CD4-positive, CD25-positive, alpha-beta regulatory T cell (primary cell): ENCODE data around the gene IGSF9. TPM values are rescaled to one million over a fixed set of nuclear protein-coding genes. Genes with fewer than 3 reads are reported as not detected.

Source experiments
- ATAC-seq, 2 donors: fragments of 150-1000 bp; cut with Tn5 transposase; one replicate each; pipeline ENCODE4 v1.10.0; 2021; ENCODE audit warnings: low read depth in 2 of 2, moderate number of reproducible peaks in 2 of 2, moderate library complexity in 1 of 2
- DNase-seq, 3 donors: peaks; one replicate each; pipeline versions ENCODE4 v3.0.0 to v3.0.0-alpha.2; 2012 to 2022; ENCODE audit warnings: mixed read lengths in 1 of 3
- H3K27ac ChIP-seq: one replicate; pipeline ENCODE4 v1.7.0; 2013; ENCODE audit warnings: mild to moderate bottlenecking, low read length; ENCODE audit not compliant: insufficient read depth, poor library complexity, severe bottlenecking
- H3K27me3 ChIP-seq: one replicate; pipeline ENCODE4 v1.7.0; 2013; ENCODE audit warnings: low read length; ENCODE audit not compliant: control insufficient read depth, insufficient read depth
- H3K36me3 ChIP-seq: one replicate; pipeline ENCODE4 v1.7.0; 2013; ENCODE audit warnings: mild to moderate bottlenecking, low read length, moderate library complexity; ENCODE audit not compliant: control insufficient read depth, insufficient read depth
- H3K4me1 ChIP-seq: 2 replicates; pipeline ENCODE4 v1.7.0; 2013; ENCODE audit warnings: mild to moderate bottlenecking, low read length; ENCODE audit not compliant: insufficient read depth, control insufficient read depth, poor library complexity, severe bottlenecking
- H3K4me3 ChIP-seq: one replicate; pipeline ENCODE4 v1.7.0; 2013; ENCODE audit warnings: low read depth, mild to moderate bottlenecking, low read length, moderate library complexity
- H3K9me3 ChIP-seq, 2 experiments: 1 replicate in 1 of 2; 2 replicates in 1 of 2; pipeline ENCODE4 v1.7.0; 2013; ENCODE audit warnings: low read length in 2 of 2, mild to moderate bottlenecking in 1 of 2, moderate library complexity in 1 of 2; ENCODE audit not compliant: control insufficient read depth in 2 of 2
- H3K27ac Mint-ChIP-seq, 3 donors: one replicate each; pipeline ENCODE4 v1.8.0; 2020 to 2022; ENCODE audit warnings: mild to moderate bottlenecking in 3 of 3, mixed read lengths in 3 of 3, moderate library complexity in 2 of 3
- H3K27me3 Mint-ChIP-seq: one replicate; pipeline ENCODE4 v1.8.0; 2022; ENCODE audit warnings: mild to moderate bottlenecking, mixed read lengths
- H3K36me3 Mint-ChIP-seq: one replicate; pipeline ENCODE4 v1.8.0; 2020; ENCODE audit warnings: mixed read lengths
- H3K4me1 Mint-ChIP-seq, 4 donors: one replicate each; pipeline ENCODE4 v1.8.0; 2020 to 2022; ENCODE audit warnings: mixed read lengths in 4 of 4, mild to moderate bottlenecking in 1 of 4
- H3K4me3 Mint-ChIP-seq, 4 donors: one replicate each; pipeline ENCODE4 v1.8.0; 2020 to 2022; ENCODE audit warnings: mild to moderate bottlenecking in 4 of 4, mixed read lengths in 4 of 4, moderate library complexity in 3 of 4
- H3K9me3 Mint-ChIP-seq, 7 donors: one replicate each; pipeline ENCODE4 v1.8.0; 2020 to 2022; ENCODE audit warnings: mixed read lengths in 7 of 7, mild to moderate bottlenecking in 3 of 7, moderate library complexity in 2 of 7
- polyA plus RNA-seq, 4 donors: library from polyadenylated mRNA; unstranded; fragments of 300-500 nt; fragmentation: Illumina TruSeq; gene quantifications; one replicate each; pipeline ENCODE4 v1.2.3, GENCODE V29; 2021
- total RNA-seq: library from RNA; stranded (reverse); gene quantifications from one replicate; pipeline ENCODE4 v1.2.3, GENCODE V29; 2022

The IGSF9 gene
- total and polyA plus RNA-seq, 5 donors from 2014 or later = 0.23 TPM; not detected in 4

DNA sequence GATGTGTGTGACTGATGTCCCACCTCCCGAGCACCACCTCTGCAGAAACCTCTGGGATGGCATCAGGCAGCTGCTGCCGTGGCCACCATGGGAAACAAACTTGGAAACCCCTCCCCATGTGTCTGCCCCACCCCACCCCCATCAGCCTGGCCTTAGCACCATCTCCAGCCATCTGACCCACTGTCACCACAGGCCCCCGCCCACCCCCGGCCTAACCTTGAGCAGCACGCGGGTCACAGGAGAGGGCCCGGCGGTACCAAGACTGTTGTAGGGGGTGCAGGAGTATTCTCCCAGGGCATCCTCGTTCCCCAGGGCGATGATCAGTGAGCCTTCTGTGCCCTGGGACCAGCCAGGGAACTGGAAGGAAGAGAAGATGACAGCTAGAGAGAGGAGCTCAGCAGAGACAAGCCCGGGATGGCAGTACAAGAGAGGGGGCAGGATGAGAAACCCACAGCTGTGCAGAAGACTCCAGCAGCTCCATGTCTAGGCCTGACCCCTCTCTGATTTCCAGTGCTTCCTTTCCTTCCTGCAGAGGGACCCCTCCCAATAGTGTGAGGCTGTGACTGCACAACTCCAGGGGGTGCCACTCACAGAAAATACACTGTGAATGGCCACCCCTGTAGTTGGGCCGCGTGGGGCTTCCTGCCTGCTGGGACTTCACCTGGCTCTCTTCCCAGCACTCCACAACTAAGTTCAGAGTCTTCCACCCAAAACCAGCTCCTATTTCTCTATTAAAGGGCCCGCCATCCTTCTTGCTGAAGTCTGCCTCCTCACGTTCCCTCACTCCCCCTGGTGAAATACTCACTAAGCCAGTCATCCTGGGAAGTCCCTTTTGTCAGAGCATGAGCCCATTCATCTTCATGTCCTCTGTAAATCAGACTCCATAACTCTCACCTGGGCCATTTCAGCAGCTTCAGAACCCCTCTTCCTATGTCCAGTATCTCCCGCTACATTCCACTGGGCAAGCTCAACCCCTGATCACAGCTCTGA, 12.8 kb downstream of the IGSF9 start:
- peak overlapping the region in 1 of 4 donors; percentile 56 for H3K4me3 Mint-ChIP-seq

GRCh38 chr1:159931795-159932173, 13.6 kb downstream of the IGSF9 start:
- no peak for DNase-seq
- Mint-ChIP-seq H3K36me3 (peaks cover 3% of the 10 kb centered on the region), H3K27ac (no peak overlapping the region)

More for the DNA sequence above, 12.8 kb downstream of the IGSF9 start:
- peaks cover 3% of the 10 kb centered on the region for H3K36me3 Mint-ChIP-seq
- Histone ChIP-seq H3K4me3 (no peak overlapping the region), H3K36me3 (no peaks in the 10 kb centered on the region), H3K27ac (no peak overlapping the region), H3K4me1 (peaks cover 15% of the 10 kb centered on the region), H3K27me3 (no peaks in the 10 kb centered on the region), H3K9me3 (no peaks in the 10 kb centered on the region)
- peak overlapping the region in 1 of 3 donors; percentile 86 for H3K27ac Mint-ChIP-seq
- peaks cover 0 to 2% (median 0%) of the 10 kb centered on the region in 7 donors for H3K9me3 Mint-ChIP-seq
- ATAC-seq (no peak), DNase-seq (no peak)
- H3K27me3 Mint-ChIP-seq = no peaks in the 10 kb centered on the region
- H3K4me1 Mint-ChIP-seq = peaks cover 0 to 12% (median 7%) of the 10 kb centered on the region in 4 donors

DNA sequence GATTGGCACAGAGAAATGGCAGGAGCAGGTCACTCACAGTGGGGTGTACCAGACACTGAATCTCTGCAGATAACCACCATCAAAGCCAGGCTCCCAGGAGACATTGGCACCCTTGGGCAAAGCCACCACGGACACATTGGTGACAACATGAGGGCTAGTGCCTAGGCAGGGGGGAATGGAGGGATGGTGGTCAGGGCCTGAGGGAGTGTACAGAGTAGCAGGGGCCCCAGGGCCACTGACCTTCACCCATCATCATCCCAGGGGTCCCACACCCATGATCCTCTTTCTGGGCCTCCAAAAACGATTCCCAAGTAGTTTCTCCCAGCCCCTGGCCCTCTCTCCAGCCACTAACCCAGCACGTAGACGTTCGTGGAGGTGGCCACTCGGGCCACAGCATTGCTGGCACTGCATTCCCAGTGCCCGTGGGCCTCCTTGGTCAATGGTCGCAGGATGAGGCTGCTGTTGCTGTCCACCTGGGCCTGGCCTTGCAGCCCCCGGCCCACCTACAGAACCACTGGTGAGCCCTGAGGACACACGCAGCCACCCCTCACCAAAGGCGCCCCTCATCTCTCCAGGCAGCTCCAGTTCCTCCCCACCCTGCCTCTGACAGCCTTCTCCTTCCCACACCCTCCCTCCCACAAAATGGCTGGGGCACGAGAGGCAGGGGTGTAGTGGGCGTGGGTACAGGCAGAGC, 14.2 kb downstream of the IGSF9 start:
- Histone ChIP-seq H3K27me3 (no peaks in the 10 kb centered on the region), H3K36me3 (no peaks in the 10 kb centered on the region), H3K4me1 (peaks cover 5% of the 10 kb centered on the region), H3K27ac (no peak overlapping the region), H3K4me3 (no peak overlapping the region), H3K9me3 (no peaks in the 10 kb centered on the region)
- no peak overlapping the region for H3K4me3 Mint-ChIP-seq
- no peak for DNase-seq
- no peak for ATAC-seq
- H3K27me3 Mint-ChIP-seq = no peaks in the 10 kb centered on the region
- H3K4me1 Mint-ChIP-seq = peaks cover 0 to 9% (median 5%) of the 10 kb centered on the region in 4 donors
- H3K36me3 Mint-ChIP-seq = peaks cover 3% of the 10 kb centered on the region
- no peak overlapping the region for H3K27ac Mint-ChIP-seq
- H3K9me3 Mint-ChIP-seq = peaks cover 0 to 2% (median 0%) of the 10 kb centered on the region in 7 donors

More at GRCh38 chr1:159931795-159932173, 13.6 kb downstream of the IGSF9 start:
- Histone ChIP-seq H3K4me3 (no peak overlapping the region), H3K9me3 (no peaks in the 10 kb centered on the region), H3K27ac (no peak overlapping the region), H3K36me3 (no peaks in the 10 kb centered on the region), H3K4me1 (peaks cover 9% of the 10 kb centered on the region), H3K27me3 (no peaks in the 10 kb centered on the region)
- ATAC-seq = no peak
- peaks cover 0 to 2% (median 0%) of the 10 kb centered on the region in 7 donors for H3K9me3 Mint-ChIP-seq
- peaks cover 0 to 7% (median 4%) of the 10 kb centered on the region in 4 donors for H3K4me1 Mint-ChIP-seq
- H3K4me3 Mint-ChIP-seq = no peak overlapping the region
- no peaks in the 10 kb centered on the region for H3K27me3 Mint-ChIP-seq

GRCh38 chr1:159930634-159931033, 14.8 kb downstream of the IGSF9 start:
- Histone ChIP-seq H3K4me3 (no peak overlapping the region), H3K4me1 (peaks cover 8% of the 10 kb centered on the region), H3K27me3 (no peaks in the 10 kb centered on the region), H3K36me3 (no peaks in the 10 kb centered on the region), H3K27ac (no peak overlapping the region), H3K9me3 (no peaks in the 10 kb centered on the region)
- H3K27me3 Mint-ChIP-seq = no peaks in the 10 kb centered on the region
- H3K4me3 Mint-ChIP-seq = no peak overlapping the region
- DNase-seq = no peak
- ATAC-seq = no peak
- H3K9me3 Mint-ChIP-seq = peaks cover 0 to 2% (median 0%) of the 10 kb centered on the region in 7 donors
- peaks cover 0 to 13% (median 8%) of the 10 kb centered on the region in 4 donors for H3K4me1 Mint-ChIP-seq
- H3K36me3 Mint-ChIP-seq = peaks cover 3% of the 10 kb centered on the region
- no peak overlapping the region for H3K27ac Mint-ChIP-seq

- H3K4me3 ChIP-seq = no peak overlapping the region
- H3K4me1 ChIP-seq = peaks cover 10% of the 10 kb centered on the region
- peaks cover 3% of the 10 kb centered on the region for H3K36me3 Mint-ChIP-seq
- peaks cover 0 to 3% (median 0%) of the 10 kb centered on the region in 7 donors for H3K9me3 Mint-ChIP-seq
- no peak overlapping the region for H3K27ac Mint-ChIP-seq
- DNase-seq (no peak), ATAC-seq (no peak)
- H3K4me3 Mint-ChIP-seq = no peak overlapping the region
- H3K4me1 Mint-ChIP-seq = peaks cover 0 to 16% (median 10%) of the 10 kb centered on the region in 4 donors
- no peaks in the 10 kb centered on the region for H3K36me3 ChIP-seq
- H3K27me3 ChIP-seq = no peaks in the 10 kb centered on the region
- no peaks in the 10 kb centered on the region for H3K9me3 ChIP-seq
- no peak overlapping the region for H3K27ac ChIP-seq
- H3K27me3 Mint-ChIP-seq = peaks cover 3% of the 10 kb centered on the region
Measured at GRCh38 chr1:159930216-159930615, 15.2 kb downstream of the IGSF9 start.

GRCh38 chr1:159929155-159930051, 16.0 kb downstream of the IGSF9 start:
- Mint-ChIP-seq H3K36me3 (peaks cover 3% of the 10 kb centered on the region), H3K27me3 (peaks cover 5% of the 10 kb centered on the region), H3K4me1 (peaks cover 0 to 16% (median 11%) of the 10 kb centered on the region in 4 donors), H3K4me3 (no peak overlapping the region), H3K27ac (no peak overlapping the region), H3K9me3 (peaks cover 0 to 4% (median 0%) of the 10 kb centered on the region in 7 donors)
- no peak for ATAC-seq
- Histone ChIP-seq H3K4me1 (peaks cover 10% of the 10 kb centered on the region), H3K4me3 (no peak overlapping the region), H3K27me3 (no peaks in the 10 kb centered on the region), H3K36me3 (no peaks in the 10 kb centered on the region), H3K27ac (no peak overlapping the region), H3K9me3 (no peaks in the 10 kb centered on the region)
- DNase-seq = no peak

GRCh38 chr1:159928491-159929050, 16.8 kb downstream of the IGSF9 start:
- H3K36me3 ChIP-seq = no peaks in the 10 kb centered on the region
- peaks cover 0 to 23% (median 14%) of the 10 kb centered on the region in 4 donors for H3K4me1 Mint-ChIP-seq
- no peaks in the 10 kb centered on the region for H3K27me3 ChIP-seq
- H3K4me1 ChIP-seq = peaks cover 11% of the 10 kb centered on the region
- peaks cover 10% of the 10 kb centered on the region for H3K27me3 Mint-ChIP-seq
- no peak for ATAC-seq
- peaks cover 6% of the 10 kb centered on the region for H3K36me3 Mint-ChIP-seq
- no peak for DNase-seq
- no peak overlapping the region for H3K4me3 ChIP-seq
- peaks cover 0 to 5% (median 0%) of the 10 kb centered on the region in 7 donors for H3K9me3 Mint-ChIP-seq
- H3K4me3 Mint-ChIP-seq = no peak overlapping the region
- no peak overlapping the region for H3K27ac ChIP-seq
- H3K9me3 ChIP-seq = no peaks in the 10 kb centered on the region
- H3K27ac Mint-ChIP-seq = no peak overlapping the region
